GM18511 (cell line): ENCODE measurements around the gene TFR2.

ENCODE experiments used
- ATAC-seq: cut with Tn5 transposase; IDR thresholded peaks from one replicate; pipeline ENCODE4 v1.9.1; 2021; ENCODE audit warnings: mild to moderate bottlenecking, moderate library complexity; ENCODE audit not compliant: unreplicated experiment

Gene TFR2

DNA sequence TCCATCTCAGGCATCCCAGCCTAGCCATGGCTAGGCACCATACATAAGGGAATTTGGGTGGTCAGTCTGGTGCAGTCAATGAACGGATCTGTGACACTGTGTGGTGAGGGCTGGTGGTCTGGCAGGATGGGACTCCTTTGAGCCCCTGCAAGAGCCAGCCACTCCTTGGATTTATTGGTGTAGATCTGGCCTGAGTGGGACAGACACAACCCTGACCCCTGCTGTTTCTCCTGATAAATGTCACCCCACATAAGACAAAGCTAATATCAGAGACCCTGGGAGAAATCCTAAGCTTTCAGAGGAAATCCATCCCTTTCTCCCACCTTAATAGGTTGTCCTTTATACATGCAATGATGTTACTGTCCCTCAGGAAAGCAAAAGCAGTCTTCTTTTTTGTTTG is 52.9 kb downstream of the TFR2 start:
- ATAC-seq: no peak

DNA sequence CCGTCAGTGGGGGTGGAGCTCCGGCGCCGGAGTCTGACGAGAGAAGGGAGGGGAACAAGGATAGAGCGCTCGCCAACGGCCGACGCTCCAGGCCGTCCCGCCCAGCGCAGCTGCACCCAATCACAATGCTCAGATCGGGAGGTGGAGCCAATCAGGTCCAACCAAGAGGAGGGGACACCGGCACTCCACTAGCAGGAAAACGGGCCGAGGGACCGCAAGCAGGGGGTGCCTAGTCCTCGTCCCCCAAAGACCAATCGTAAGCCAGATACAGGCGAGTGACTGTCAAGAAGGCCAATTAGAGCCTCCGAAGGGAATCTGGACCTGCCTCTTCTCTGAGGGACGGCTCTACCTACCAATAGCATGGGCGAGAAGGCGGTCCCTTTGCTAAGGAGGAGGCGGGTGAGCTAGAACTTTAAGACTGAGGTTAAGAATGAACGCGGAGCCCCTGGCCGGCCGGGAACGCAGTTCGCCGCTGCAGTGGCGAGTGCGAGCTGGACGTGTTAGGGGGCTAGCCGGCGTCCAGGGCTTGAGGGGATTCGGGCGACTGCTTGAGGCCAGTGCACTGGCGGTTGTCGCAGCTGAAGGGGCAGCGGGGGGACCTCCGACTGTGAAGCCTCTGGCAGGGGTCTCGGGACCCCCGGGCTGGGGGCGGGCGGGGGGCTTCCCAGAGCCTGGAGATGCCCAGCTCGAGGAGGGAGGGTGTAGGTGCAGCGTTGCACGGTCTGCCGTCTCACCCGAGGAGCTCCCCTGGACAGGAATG is 54.9 kb downstream of the TFR2 start, which contains the start of gene FBXO24:
TSS of gene FBXO24 (plus strand) at position 63 of the 760 bp plus-strand sequence. CDS start at position 361, 298 bp downstream.
- ATAC-seq: peak; percentile 86

DNA sequence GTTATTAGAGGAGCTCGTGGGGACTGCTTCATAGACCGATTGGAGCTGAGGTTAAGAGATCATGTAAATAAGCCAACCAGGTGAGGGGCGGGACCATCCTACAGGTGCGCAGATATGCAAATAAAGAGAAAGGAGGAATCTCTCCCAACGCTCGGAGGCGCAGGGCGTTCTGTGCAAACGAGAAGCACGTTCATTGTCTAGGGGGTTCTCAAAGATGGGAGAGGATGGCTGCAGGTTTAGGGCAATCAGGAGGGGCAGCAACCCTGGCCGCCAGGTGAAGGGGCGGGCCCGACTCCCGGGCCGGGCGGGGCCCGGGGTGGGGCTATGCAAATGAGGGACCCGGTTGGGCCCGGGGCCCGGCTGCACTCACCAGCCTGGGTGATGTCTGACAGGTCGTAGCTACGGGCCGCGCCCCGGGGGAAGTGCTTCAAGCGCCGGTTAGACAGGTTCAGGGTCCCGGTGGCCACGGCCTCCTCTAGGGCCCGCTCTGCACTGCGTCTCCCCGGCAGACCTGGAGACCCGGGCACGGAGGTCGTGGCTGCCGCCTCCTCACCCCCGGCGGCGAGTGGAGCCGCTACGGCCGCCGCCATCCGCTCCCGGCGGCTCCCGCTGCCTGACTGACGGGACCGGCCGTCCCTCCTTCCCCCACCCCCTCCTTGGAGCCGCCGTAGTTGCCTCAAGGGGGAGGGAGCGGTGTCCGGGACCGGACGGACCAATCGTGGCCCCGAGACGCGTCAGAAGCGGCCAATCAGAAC is 55.7 kb downstream of the TFR2 start, which contains the start of gene LRCH4:
TSS of gene LRCH4 (minus strand) at position 619 of the 755 bp plus-strand sequence. CDS start at position 590, 29 bp downstream.
- ATAC-seq: no peak

DNA sequence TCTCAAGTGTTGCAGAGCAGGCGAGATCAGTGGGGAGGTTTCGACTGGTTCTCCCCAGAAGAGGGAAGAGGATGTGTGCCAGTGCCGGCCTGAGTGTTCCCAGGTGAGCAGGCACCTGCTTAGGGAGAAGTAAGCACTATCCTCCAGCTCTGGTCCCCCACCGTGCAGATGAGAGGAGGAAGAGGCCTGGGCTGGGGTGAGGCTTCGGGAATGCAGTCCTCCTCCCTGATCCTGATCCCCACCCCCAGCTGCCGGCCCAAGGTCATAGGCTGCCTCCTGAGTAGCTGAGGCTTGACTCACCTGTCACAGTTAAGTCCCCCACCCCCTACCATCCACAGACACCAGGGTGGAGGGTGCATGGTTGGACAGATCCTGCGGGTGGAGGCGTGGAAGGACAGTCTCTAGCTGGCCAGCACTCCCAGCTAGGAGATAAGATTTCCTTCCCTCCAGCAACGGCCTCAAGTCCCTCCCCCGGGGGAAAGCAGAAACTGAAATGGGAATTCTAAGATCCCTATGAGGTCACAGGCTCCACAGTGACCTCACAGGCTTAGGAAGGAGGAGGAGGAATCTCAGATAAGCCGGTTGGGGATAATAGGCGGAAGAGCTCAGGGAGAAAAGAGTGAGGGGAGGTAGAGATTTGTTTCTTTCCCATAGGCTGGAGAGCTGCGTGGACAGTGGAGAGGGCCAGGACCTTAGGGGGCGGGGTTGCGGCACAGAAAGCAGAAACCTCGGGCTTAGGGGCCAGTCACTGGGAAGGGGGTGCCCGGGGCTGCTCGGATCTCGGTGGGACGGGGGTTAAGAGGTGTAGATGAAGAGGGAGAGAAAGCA is 56.5 kb downstream of the TFR2 start:
- no peak for ATAC-seq

DNA sequence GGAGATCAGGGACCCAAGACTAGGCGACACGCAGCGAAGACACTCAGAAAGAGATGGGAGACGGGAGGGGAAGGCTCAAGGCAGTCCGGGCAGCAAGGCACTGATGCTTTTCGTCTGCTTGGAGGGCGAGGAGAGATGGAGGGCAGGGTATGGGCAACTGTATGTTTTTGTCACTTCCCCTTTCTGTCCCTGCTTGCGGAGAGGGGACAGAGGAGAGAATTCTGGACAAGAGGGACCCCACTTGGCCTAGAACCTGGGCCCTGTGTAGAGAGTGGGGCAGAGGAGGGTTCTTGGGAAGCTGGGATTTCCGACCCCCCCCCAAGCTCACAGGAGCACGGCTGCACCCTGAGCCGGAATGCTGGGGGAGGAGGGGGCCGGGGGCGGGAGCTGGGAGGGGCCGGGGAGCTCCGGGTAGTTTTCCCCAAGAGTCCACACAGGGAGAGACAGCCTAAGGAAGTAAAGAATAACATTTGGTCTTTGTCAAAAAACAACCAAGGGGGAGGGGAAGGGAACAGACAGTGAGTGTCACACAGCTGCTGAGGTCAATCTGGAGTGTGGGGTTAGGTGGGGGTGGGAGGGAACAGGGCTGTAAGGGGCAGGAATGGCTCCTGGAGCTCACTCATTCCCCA is 57.2 kb downstream of the TFR2 start:
- ATAC-seq: no peak

DNA sequence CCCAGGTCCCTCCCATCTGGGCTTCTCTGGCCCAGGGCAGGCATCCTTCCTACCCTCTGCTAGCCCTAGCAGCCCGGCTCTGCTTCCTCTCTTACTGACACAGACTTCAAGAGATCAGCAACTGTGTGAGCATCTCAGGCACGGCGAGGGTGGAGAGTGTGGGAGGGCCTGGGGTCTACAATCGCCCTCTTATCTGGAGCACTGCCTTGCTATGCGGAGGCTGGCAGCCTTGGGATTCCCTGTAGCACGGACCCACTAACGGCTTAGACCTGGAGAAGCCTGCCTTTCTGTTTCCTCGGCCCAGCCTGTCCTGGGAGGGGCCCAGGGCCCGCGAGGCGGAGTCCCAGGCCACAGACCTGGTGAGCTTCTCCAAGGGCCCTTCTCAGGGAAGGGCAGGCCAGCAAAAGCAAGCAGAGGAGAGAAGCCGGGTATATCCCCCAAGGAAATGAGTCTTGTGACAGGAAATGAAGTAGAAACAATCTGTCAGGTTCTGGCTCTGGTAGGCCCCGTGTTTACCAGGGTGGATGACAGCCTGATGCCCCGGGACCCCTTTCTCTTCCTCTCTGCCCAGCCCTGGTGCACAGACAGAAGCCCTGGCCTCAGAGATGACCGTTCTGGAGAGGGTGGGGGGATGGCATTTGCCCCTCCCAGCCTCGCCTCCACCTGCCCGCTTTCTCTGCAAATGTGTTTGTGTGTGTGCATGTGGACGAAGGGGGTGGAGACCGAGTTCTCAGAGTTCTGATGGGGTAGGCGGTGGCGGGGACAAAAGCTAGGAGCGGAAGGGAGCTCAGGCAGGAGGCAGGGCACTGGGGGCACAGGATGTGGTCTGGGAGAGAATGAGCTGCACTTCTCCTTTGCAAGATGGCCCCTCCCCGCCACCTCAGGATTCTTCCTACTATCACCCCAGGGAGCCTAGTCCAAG is 58.0 kb downstream of the TFR2 start:
- no peak for ATAC-seq

DNA sequence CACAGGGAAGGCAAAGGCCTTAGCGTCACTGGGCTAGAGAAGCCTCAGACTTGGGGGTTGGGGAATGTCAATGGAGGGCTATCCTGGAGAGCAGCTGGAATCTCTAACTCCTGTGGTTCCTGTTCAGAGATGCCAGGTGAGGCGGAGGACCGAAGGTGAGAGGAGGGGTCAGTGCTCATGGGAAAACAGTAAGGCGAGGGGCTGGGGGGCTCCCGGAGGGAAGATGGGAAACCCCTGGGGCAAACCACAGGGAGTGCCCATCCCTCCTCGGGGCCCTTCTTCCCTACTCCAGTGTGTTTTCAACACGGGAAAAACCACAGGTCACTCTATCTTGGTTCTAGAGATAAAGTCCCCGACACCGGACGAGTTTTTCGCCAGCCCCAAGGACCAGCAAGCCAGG is 58.7 kb downstream of the TFR2 start:
- ATAC-seq: no peak

DNA sequence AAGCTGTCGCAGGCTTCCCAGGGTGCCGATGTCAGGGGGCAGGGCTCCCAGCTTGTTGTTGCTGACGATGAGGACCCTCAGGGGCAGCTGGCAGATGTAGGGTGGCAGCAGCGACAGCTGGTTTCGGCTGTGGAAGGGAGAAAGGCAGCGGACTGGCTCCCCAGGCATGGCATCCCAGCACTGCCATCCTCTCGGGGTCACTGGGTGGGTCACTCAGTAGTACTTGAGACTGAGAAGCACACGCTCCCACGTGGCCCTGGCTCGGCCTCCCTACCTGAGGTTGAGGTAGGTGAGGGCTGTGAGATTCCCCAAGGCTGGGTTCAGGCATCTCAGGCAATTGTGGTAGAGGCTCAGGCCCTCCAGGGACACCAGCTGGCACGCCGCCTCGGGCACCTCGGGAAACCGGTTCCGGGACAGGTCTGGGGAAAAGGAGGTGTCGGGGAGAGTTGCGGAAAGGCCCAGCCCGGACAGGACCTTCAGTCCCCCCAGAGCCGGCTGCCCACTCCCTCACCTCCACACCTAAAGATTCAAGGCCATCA is 59.2 kb downstream of the TFR2 start:
- no peak for ATAC-seq

DNA sequence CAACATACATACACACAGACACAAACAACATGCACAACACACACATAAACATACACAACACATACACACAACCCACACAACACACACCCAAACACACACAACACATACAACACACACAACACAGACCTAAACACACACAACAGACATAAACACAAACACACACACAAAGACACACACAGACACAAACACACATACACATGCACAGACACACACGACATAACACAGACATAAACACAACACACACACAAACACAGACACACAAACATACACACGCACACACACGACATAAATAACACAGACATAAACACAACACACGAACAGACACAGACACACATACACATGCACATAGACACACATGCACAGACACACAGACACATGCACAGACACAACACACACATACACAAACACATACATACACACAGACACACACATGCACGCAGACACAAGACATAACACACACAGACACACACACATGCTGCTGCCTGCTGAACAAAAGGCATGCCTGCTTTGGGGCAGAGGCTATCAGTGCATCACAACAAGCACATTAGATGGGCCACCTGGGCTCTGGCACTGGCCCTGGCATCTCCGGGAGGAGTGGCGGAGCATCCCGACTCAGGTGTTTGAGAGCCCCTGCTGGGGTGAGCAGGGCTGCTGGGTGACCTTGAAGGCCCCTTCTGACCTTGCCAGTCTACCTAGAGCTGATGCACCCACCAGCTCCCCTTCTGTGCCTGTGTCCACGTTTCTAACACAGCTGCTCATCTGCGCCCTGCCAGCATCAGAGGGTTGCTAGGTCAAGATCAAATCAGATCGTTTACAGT is 60.7 kb downstream of the TFR2 start:
- ATAC-seq: no peak

DNA sequence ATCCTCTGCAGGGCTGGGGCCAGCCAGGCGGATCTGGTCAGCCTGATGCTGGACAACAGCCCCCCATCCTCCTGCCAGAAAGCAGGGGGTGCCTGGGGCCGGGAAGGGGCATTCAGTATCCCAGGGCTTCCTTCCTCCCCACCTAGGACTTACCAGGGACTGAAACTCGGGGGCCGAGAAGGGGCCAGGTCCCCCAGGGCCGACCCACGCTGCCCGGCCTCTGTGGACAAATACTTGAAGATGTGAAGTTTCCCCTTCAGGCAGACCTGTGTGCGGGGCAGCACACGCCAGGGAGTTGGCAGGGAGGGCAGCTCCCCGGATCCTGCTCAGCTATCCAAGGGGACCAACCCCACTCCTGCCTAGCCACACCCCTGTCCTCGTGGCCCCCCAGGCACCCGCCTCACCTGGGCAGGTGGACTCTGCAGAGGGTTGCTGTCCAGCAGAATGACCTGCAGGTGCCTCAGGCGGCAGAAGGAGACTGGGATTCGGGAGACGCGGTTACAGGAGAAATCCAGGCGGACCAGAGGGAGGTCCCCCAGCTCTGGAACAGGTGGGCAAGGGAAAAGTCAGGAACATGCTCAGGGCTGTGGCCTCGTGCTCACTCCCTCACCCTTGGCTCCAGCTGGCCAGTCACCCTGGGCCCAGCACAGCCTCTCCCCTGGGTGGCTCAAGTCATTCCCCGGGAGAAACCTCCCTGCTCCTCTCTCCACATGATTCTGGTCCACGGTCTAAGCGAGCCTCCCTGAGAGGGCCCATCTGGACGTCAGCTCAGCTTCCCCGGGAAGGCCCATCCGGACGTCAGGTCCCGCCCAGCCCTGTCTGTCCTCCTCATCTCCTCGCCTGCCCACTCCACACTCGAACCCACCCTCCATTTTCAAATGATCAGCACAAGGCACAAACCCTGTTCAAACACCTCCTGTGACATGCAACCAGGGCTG is 62.8 kb downstream of the TFR2 start:
- ATAC-seq: no peak

DNA sequence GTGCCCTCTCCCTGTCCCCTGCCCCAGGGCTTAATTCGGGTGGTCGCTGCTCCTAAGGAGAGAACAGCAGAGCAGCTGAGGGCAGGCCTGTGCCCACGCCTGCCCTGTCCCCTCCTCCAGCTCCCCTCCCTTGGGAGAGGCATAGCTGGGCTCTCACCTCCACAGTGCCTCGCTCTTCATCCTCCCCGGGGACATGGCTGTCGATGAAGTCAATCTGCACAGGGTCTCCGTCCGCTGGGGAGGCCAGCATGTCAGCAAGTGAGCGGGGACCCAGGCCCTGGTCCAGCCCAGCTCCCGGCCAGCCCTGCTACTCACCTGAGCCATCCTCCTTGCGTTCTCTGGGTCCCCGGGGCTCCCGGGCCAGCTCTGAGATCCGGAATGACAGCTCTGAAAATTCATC is 63.8 kb downstream of the TFR2 start:
- ATAC-seq: no peak

DNA sequence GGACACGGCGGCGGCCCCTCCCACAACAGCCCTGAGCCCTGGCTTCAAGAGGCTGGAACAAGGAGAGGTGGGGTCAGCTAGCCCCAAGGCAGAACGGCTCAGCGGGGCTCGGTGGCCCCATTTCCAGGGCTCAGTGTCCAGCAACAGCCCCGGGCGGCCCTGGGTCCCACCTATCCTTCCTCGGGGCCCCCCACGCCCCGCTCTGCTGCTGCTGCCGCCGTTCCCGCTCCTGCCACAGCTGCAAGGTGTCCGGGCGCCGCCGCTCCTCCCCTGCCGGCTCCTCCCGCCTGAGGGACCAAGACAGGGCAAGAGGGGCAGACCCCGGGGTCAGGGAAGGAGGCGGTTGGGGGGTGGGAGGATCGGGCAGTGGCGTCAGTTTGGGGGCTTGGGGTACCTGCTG is 64.2 kb downstream of the TFR2 start:
- ATAC-seq: no peak

DNA sequence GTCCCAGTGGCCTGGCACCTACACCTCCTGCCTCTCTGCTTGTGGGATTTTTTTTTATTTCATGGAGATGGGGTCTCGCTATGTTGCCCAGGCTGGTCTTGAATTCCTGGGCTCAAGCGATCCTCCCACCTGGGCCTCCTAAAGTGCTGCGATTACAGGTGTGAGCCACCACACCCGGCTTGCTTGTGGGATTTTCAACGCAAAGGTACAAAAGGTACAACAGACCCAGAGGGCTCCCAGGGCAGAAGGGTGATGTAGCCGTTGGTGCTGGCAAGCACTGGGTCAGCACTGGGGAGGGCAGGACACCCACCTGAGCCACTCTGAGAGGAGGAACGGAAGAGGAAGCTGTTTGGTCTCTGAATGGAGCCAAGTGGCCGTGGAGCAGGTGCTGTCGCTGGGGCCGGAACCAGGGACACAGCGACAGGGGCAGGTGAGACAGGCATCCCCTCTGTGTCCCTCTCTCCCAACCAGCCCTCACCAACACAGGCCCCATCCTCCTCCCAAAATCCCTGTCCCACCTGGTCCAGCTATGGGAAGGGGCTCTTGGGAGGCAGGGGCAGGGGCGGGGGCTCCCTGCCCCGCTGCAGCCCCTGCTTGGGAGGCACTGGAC is 64.9 kb downstream of the TFR2 start:
- no peak for ATAC-seq

DNA sequence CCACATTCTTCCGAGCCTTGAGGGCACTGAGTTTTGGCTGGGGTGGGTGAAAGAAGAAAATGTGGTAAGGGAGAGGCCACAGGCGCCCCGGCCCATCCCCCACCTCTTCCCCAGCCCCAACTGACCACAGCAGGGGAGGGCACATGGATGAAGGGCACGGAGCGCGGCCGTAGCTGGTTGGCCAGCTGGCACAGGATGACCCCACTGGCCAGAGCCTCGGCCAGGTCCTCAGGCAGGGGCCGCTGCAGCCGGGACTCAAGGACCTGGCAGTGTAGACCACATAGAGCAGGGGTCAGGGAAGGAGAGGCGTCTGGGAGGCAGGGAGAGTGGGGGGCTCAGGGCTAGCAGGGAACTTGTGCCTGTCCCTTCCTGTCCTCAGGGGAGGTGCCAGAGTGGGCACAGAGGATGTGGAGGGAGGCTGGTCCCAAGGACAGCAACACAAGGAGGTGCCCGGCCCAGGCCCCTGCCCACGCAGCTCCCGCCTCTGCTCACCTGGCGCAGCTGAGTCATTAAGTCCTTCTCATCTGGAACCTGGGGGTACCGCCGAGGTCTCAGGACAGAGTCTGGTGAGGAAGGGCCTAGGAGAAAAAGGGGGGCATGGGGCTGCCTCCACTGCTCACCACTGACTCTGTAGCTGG is 65.5 kb downstream of the TFR2 start:
- no peak for ATAC-seq

DNA sequence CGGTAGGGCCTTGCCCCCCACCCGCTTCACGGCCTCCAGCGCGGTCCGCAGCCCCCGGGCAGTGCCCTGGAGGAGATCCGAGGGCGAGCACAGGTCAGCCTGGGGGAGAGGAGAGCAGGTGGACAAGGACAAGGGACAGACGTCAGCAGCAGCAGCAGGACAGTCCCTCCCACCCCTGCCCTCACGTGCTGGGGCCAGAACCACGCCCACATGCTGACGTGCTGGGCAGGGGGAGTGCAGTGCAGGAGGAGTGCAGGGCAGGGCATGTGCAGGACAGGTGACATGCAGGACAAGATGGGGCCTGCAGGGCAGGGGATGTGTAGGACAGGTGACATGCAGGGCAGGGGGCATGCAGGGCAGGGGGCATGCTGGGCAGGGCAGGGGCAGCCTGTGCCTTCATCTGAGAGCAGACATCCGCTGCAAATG is 66.1 kb downstream of the TFR2 start:
- ATAC-seq: no peak

DNA sequence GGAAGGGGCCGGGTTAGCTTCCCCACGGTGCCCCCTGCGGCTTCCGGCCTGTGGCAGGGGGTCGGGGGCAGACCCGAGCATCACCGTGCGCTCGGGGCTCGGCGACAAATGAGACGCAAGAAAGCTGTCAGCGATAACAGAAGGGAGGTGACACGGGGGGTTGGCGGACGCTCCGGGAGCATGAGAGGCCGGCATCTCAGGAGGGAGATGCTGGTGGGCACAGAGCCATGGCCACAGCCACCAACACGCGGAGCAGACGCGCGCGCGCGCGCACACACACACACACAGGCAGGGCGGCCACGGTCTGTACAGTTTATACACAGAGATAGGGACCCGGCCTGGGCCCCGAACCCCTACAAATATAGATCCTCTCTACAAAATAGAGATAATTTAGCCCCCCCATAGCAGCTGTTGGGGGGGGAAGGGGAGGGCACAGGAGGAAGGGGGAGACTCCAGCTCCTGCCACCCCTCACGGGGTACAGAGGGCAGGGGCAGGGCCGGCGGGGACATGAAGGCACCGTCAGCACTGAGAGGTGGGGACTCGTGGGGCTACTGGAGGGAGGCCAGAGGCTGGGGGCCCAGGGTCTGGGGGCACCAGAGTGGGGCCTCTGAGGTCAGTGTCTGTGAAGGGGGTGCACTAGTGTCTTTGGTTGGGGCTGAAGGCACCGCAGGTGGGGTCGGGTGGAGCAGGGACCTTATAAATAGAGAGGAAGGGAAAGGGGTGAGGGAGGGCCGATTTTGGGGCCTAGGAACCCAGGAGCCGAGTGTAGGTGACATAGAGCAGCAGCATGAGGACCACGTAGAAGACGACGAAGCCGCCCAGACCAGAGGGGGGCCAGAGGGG is 66.8 kb downstream of the TFR2 start:
- ATAC-seq: no peak
